SK-MEL-5 (cell line): Measurements from ENCODE around the gene NDUFAF5. TPM values are rescaled to one million over a fixed set of nuclear protein-coding genes. Genes with fewer than 3 reads are reported as not detected.
"Not testable (repeated sequence)": the region's sequence is repeated elsewhere in the genome, so short reads cannot be mapped to it uniquely, and the experiment has no call there.

Source experiments
- DNase-seq: peaks from one replicate; pipeline ENCODE4 v3.0.0-alpha.2; 2016; ENCODE audit warnings: low read depth, low spot score
- in situ Hi-C: cut with HindIII; loops from 2 replicates; pipeline ENCODE4 v1.10.0; 2016; ENCODE audit warnings: low sequenced_read_pairs, high pct_unique_total_duplicates, low pct_unique_long_range_greater_than_20kb
- polyA plus RNA-seq, 2 experiments: library from polyadenylated mRNA; depleted of rRNA; stranded (reverse); fragments of >200 nt; gene quantifications; 2 replicates each; pipeline ENCODE4 v1.2.3, GENCODE V29; 2015
- total RNA-seq: library from RNA; depleted of rRNA; stranded (reverse); fragments of >200 nt; shearing (Covaris generic); gene quantifications from 2 replicates; pipeline ENCODE4 v1.2.3, GENCODE V29; 2014; rRNA removed

NDUFAF5 gene, protein sequence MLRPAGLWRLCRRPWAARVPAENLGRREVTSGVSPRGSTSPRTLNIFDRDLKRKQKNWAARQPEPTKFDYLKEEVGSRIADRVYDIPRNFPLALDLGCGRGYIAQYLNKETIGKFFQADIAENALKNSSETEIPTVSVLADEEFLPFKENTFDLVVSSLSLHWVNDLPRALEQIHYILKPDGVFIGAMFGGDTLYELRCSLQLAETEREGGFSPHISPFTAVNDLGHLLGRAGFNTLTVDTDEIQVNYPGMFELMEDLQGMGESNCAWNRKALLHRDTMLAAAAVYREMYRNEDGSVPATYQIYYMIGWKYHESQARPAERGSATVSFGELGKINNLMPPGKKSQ
- 30.3 and 30.5 TPM in 2 replicates for total RNA-seq
- 13.8 and 18.7 TPM in 2 replicates for polyA plus RNA-seq (2015; cell fraction: cytosol; rRNA removed)
- 48.2 and 113 TPM in 2 replicates for polyA plus RNA-seq (2015; cell fraction: nucleus; rRNA removed)

GRCh38 chr20:13784893-13785715 lies at the start of gene NDUFAF5, which contains the start of gene ESF1:
Gene NDUFAF5, plus strand, starts transcription at chr20:13785028. Its CDS starts 41 bp downstream, at chr20:13785069.
Gene ESF1, minus strand, starts transcription at chr20:13784919. Its CDS starts 1,779 bp downstream, at chr20:13783140.
- in situ Hi-C loops, result no loop called here
- peak; percentile 99 for DNase-seq

DNA sequence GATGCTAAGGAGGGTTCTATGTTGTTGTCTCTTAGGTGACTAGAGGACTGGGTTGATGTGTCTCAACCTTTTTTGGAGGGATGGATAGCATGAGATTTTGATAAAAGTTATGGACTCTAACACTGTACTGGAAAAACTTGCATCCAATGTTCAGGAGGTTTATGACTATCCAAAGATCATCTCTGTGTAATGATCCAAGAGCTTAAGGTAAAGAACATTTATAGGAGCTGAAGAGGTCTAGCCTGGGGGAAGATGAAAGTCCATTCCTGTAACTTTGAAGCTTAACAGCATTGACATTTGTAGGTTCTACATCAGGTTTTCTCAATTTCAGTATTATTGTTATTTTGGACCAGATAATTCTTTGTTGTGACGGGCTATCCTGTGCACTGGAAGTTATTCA lies 49.0 kb upstream of the NDUFAF5 start:
- in situ Hi-C loops, result no loop called here
- DNase-seq, result no peak

- DNase-seq, result no peak
- in situ Hi-C loops, result no loop called here
These were observed 48.2 kb upstream of the NDUFAF5 start for GRCh38 chr20:13736436-13737191.

DNA sequence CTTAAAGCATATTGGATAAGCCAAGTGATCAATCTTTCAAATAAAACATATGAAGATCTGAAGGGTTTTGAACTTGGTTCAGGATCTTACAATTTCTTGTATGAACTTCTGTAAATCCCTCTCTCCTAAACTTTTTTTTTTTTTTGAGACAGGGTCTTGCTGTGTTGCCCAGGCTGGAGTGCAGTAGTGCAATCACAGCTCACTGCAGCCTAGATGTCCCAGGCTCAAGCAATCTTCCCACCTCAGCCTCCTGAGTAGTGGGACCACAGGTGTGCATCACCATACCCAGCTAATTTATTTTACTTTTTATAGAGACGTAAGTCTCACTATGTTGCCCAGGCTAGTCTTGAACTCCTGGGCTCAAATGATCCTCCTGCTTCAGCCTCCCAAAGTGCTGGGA lies 46.6 kb upstream of the NDUFAF5 start:
- in situ Hi-C loops, result not testable (repeated sequence)

GRCh38 chr20:13739731-13740649 lies 44.8 kb upstream of the NDUFAF5 start:
- no peak for DNase-seq
- in situ Hi-C loops, result no loop called here

More for the DNA sequence above, 46.6 kb upstream of the NDUFAF5 start:
- DNase-seq, result not testable (repeated sequence)

GRCh38 chr20:13741879-13742278 lies 42.9 kb upstream of the NDUFAF5 start:
- DNase-seq, result no peak
- in situ Hi-C loops, result no loop called here

DNA sequence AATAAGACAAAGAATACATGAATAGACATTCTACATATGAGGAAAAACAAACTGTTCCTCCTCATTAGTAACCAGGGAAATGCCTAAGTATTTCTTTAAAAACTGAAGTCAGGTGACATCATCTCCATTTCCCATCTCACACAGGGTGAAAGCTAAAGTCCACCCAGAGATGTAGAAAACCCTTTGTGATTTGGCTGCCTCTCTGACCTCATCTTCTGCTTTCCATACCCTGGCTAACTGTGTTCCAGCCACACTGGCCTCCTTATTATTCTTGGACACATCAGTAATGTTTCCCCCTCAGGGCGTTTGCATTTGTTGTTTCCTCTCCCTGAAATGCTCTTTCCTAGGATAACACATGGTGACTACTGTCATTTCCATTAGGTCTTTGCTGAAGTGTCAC lies 40.5 kb upstream of the NDUFAF5 start:
- in situ Hi-C loops, result no loop called here

DNA sequence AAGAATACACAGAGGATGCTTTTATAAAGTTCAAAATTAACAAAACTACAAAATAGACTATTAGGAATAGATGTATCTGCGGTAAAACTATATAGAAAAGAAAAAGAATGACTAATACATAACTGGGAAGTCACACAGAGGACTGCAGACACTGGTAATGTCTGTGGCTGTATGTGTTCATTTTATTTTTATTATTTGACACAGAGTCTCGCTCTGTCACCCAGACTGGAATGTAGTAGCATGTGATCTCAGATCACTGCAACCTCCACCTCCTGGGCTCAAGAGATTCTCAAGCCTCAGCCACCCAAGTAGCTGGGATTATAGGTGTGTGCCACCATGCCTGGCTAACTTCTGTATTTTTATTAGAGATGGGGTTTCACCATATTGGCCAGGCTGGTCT lies 39.0 kb upstream of the NDUFAF5 start:
- in situ Hi-C loops, result no loop called here
- no peak for DNase-seq

More for the DNA sequence above, 40.5 kb upstream of the NDUFAF5 start:
- no peak for DNase-seq

DNA sequence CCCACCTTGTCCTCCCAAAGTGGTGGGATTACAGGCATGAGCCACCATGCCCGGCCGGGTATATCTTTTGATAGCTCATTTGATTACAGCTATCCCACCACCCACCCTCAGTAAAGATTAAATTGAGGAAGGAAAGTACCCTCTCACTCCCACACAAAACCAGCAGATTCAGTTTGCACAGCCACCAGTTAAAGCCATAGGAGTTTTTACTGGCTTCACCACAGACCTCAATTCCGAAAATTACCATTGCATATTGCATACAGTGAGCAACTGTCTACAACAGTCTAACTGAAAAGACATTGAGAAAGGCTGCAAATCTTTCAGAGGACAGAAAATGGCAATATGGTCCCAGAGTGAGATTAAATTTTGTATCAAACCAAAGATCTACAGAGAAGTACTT lies 35.0 kb upstream of the NDUFAF5 start:
- in situ Hi-C loops, result no loop called here
- DNase-seq, result no peak

GRCh38 chr20:13753436-13754036 lies 31.3 kb upstream of the NDUFAF5 start:
- in situ Hi-C loops, result no loop called here
- no peak for DNase-seq

- DNase-seq, result no peak
- in situ Hi-C loops, result no loop called here
These were observed 29.0 kb upstream of the NDUFAF5 start for GRCh38 chr20:13755809-13756208.

- in situ Hi-C loops, result no loop called here
- DNase-seq, result no peak
These were observed 28.3 kb upstream of the NDUFAF5 start for GRCh38 chr20:13756551-13756950.

GRCh38 chr20:13758884-13759283 lies 25.9 kb upstream of the NDUFAF5 start:
- DNase-seq, result no peak
- in situ Hi-C loops, result no loop called here

- DNase-seq, in situ Hi-C loops: not testable (repeated sequence)
These were observed 24.3 kb upstream of the NDUFAF5 start for GRCh38 chr20:13760451-13760946.

GRCh38 chr20:13765299-13765698 lies 19.5 kb upstream of the NDUFAF5 start:
- no peak for DNase-seq
- in situ Hi-C loops, result no loop called here

GRCh38 chr20:13765868-13766416 lies 18.9 kb upstream of the NDUFAF5 start:
- in situ Hi-C loops, result no loop called here
- no peak for DNase-seq
